Hindlimb muscle (tissue), 1 donor: ENCODE data around the gene TOP3B. TPM values are rescaled to one million over a fixed set of nuclear protein-coding genes. Genes with fewer than 3 reads are reported as not detected.

Experiments used
- DNase-seq: peaks from one replicate; pipeline ENCODE4 v3.0.0-alpha.2; 2013
- polyA plus RNA-seq: library from polyadenylated mRNA; unstranded; fragments of 120-200 nt; gene quantifications from one replicate; pipeline ENCODE4 v1.2.1, GENCODE V29; 2013; ENCODE audit not compliant: insufficient read length

The TOP3B gene
- polyA plus RNA-seq, 1 donor: 16.7 TPM

DNA sequence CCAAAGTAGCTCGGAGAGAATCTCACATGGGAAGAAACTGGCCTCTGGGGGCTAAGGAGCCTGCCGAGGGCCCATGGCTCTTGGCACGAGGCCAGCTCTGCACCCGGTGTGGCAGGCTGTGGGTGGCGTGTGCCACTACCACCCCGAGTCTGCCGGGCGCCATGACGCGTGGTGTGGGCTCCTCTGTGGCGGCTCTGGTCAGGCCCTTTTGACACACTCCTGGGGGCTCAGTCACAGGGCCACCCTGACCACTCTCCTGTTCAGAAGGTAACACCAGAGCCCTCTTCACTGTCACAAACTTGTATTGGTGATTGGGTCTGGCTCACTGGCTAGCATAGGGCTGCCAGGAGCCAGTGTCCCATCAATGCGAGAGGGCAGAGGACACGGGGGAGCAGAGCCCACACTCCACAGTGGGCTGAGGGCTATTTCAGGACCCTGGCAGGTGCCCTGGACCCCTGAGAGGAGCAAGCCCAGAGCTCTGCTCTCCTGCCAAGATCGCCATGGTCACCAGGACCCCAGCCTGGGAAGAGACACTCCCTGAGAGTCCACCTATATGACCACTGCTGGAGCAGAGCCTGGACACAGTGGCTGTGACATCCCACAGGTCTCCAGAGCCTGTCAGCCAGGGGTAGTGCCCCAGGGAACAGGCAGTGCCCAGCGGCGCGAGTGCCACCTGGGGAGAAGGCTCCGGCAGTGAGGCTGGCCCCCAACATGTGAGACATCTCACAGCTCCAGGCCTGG is 21.3 kb downstream of the TOP3B start:
- DNase-seq: no peak

DNA sequence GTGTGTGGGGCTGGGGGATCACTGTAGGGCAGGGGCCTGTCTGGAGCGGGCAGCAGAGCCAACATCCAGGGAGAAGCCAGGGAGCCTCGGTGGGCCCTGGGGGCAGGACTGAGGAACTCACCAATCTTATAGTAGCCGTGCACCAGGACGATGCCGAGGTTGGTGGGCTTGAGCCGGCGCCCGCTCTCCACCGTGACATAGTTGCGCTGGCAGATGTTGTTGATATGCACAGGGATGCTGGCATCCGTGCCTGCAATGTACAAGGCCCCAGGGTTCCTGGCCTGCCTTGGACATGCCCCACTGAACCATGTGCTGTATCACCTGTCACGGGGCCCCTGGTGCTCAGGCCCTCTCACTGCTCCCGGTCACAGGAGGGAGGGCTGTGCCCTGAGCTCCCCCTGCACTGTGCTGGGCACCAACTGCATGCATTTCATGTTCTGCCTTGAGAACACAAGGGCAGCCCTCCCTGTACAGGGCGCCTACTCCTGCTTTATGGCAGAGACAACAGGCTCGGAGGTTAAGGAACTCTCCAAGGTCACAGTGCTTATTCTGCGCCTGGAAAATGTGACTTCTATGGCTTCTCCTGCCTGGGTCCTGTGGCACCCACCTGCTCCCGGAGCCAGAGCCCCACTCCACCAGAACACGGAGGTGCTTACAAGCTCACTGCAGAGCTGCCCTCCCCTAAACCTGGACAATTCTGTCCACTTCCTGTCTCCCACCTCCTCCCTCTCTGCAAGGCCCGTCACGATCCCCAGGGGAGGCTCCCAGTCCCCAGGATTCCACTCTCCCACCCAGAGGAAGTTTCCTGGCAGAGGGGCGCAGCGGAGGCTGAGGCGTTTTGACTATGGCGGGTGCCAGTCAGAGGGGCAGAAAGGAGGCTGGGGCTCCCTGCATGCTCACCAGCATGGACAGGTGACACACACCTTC is 22.1 kb downstream of the TOP3B start:
- DNase-seq: no peak

DNA sequence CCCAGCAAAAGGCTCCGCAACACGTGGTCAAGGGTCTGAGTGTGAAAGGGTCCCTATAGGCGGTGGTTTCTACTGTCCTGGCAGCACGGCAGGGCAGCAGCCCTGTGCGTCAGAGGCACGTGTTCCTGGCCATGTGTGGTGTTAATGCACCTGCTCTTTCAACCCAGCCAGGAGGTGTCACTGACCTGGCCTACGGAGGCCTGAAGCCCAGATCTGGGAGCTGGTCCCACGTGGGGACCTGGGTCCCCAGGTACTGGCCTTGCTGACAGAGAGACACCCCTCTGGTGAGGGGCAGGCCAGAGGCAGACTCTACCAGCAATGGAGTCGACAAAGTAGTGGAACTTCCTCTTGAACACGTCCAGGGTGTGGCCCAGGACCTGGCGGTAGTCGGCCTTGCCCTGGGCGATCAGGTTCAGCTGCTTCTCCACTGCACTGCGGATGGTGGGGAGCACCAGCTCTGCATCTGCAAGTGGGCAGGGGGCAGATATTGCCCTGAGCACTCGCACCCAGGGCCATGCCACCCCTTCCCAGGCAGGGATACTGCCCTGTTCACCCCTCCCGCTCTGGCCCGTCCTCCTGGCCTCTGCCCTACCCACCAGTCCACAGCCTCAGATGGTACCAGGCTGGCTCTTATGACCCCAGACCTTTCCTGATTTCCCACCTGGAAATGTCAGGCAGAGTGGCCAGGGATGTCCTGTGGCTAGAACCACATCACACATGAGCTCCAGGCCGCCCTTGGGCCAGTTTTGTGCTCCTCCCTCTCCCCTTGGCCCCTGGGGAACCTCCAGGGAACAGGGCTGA is 23.1 kb downstream of the TOP3B start:
- no peak for DNase-seq

DNA sequence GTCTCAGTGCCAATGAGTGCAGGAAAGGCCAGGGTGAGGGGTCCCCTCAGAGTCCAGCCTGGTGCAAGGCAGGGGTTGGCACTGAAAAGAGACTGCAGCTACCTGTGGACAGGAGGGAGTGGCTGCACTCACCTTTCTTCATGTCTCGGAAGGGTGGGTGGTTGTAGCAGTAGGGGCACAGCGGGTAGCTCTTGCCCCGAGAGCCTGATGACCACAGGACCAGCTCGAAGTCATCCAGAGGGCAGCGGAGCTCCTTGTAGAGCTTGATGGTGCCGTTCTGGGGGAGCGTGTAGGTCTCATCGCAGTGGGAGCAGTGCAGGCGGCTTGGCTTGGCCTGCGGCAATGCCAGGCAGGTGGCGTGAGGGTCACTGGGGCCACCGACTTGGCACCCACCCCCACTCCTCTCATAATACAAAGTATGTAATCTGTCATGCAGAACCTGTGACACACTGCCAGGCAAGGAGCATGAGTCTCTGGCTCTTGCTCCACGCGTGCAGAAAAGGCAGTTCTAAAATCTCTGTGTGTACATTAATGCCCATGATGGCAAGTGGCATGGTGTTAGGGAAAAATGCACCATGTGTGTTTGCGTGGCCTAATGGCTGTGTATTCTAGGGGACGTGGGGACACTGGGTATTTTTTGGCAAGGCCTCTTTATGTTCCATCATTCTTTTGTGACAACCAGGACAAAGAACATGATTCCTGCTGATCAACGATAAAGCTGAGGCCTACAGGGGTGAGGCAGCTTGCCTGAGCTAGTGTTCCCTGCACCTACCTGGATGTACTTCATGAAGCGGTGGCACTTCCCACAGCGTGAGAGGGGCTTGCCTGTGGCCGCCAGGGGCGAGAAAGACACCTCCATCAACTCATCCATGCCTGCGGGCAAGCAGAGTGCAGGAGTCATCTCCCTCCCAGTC is 24.0 kb downstream of the TOP3B start:
- no peak for DNase-seq

DNA sequence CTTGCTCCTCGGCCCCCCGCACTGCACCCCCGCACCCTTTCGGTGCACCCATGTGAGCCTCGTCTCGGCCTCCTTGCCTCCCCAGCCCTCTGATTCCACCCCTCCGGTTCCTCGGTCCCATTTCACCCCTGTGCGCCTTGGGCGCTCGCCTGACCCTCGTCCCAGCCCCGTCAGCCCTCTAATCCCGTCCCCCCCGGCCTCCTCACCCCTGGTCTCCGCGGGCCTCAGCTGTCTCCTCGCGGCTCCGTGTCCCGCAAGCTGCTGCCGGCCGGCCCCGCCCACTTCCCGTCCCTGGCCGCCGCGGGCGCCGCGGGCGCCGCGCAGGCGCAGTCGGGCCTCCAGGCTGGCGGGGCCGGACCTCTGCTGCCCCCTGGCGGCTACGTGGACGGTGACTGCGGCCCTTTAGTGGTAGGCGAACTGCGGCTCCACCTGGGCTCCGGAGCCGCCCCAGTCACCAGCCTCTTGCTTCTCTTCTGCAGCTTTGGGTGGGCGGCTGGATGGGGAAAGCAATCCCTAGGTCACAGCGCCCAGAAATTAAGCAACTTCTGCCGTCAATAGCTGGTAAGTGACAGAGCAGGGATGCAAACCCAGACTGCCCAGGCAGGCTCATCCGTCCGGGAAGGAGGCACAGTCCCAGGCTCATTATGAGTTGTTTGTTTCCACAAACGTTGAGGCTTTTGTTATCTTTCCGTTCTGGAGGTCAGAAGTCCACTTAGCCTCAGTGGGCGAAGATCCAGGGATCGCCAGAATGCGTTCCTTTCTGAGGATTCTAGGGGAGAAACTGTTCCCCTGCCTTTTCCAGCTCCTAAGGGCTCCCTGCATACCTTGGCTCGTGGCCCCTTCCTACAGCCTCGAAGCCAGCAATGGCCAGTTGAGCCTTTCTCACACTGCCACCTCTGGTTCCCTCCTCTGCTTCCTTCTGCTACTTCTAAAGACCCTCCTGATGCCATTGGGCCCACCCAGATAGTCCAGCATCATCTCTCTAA is 29.7 kb downstream of the TOP3B start, which contains the start of gene PPM1F:
TSS of gene PPM1F (minus strand) at position 263 of the 986 bp plus-strand sequence. CDS start 6,800 bp downstream, outside the sequence.
- peak; percentile 89 for DNase-seq

DNA sequence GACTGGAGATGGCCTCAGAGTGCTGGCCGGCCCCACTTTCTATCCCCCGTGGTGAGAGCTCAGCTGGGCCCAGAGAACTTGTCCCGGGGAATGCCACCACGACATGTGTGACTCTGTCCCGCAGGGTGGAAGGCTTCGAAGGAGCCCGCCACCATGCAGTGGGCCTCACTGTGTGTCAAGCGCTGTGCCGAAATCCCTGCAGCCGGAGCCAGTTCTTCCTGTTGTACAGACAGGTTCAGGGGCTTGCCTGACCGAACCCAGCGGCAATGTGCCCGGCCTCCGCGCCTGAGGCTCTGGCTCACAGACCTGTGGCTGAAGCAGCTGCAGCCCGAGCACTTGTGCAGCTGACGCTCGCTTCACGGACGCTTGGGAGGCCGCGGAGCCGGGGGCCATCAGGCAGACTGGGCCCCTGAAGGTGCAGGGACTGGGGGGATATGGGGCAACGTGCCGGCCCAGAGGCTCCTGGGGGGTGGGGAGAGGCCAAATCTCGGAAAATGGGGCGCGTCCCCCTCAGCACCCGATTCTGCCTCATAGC is 30.6 kb downstream of the TOP3B start:
- DNase-seq: no peak

DNA sequence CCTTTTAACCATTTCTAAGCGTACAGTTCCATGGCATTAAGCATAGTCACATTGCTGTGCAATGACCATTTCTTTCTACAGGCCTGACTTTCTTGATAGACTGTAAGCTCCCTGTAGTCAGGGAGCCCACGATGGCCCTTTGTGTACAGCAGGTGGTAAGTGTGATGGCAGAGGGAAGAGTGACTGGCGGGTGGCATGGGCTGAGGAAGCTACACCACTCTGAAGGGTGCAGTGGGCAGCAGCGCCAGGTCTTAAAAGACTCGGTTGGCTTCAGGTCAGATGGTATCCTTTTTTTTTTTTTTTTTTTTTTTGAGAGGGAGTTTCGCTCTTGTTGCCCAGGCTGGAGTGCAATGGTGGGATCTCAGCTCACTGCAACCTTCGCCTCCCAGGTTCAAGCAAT is 31.5 kb downstream of the TOP3B start:
- no peak for DNase-seq

DNA sequence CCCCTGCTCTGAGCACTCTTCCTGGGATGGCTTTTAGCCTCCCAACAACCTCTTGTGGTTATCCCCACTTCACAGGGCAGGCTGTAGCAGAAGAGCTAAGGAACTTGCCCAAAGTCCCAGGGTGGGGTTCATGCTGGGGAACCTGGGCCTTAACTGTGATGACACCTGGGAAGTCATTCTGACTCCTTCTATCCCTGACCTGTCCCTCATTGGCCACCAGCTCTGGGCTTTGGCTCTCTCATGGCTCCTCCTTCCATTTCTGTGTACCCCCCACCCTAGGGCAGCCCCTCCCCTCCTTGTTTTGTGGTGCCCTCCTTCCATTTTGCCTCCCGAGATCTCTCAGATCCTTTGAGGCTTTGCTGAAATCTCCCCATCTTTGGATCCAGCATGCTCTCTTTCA is 32.6 kb downstream of the TOP3B start:
- no peak for DNase-seq

DNA sequence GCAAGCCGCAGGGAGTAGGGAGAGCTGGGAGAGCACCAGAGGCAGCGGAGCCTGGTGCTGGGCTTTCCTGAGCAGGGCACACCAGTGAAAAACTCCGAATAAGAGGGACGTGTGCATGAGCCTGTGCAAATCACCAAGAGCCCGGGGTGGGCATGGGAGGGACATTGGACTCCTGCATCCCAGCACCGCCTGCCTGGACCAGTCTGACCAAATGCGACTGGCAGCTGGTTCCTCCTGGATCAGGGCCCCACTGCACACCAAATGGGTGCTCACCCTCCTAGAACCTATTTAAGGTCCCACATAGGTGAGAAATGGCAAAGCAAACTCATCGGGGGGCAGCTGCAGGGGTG is 33.0 kb downstream of the TOP3B start:
- DNase-seq: no peak

DNA sequence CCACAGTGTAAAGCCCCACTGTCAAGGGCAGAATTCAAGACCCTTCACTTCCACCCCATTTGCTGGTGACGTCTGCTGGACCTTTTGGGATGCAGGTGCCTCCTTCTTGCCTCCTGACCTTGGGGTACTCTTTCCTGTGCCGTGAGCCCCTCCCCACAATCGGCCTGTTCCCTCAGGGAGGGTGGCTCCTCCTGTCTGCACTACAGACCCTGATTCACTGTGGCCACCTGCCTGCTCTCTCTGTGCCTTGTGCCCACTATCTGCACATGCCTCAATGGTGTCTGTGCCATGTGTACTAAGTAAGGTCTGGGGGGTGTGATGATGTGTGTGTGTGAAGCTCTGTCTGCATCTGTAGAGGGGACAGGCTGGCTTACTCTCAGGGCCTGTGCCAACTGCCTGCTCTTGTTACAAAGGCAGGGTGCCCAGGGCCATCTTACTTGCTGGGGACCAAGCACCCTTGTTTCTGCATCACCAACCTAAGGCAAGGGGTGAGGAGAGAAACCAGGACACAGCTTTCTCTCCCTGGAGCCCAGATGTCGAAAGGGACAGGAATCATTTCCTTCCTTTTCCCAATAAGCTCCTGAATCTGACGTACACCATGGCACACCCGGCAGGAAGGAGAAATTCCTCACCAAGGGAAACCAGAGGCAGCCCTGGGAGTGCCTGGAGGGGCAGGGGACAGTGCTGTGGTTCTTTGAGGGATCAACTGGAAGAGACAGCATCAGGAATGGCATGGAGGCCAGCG is 33.6 kb downstream of the TOP3B start:
- DNase-seq: no peak

DNA sequence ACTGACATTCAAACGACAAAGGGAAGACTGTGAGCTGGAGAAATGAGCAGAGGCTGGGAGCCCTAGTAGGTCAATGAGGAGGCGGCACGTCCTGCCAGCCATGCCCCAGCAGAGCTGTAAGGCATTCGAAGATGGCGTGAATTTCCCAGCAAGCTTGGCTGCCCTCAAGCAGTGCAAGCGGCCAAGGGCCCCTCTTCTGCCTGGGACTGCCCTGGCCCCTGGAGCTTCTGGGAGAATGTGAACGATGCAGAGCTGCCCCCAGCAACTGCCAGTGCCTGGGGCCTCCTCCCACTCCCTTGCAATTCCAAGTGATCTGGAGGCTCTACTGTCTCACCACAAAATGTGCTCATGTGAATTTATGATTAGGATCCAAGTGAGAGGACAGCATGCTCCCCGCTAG is 34.2 kb downstream of the TOP3B start:
- DNase-seq: no peak

DNA sequence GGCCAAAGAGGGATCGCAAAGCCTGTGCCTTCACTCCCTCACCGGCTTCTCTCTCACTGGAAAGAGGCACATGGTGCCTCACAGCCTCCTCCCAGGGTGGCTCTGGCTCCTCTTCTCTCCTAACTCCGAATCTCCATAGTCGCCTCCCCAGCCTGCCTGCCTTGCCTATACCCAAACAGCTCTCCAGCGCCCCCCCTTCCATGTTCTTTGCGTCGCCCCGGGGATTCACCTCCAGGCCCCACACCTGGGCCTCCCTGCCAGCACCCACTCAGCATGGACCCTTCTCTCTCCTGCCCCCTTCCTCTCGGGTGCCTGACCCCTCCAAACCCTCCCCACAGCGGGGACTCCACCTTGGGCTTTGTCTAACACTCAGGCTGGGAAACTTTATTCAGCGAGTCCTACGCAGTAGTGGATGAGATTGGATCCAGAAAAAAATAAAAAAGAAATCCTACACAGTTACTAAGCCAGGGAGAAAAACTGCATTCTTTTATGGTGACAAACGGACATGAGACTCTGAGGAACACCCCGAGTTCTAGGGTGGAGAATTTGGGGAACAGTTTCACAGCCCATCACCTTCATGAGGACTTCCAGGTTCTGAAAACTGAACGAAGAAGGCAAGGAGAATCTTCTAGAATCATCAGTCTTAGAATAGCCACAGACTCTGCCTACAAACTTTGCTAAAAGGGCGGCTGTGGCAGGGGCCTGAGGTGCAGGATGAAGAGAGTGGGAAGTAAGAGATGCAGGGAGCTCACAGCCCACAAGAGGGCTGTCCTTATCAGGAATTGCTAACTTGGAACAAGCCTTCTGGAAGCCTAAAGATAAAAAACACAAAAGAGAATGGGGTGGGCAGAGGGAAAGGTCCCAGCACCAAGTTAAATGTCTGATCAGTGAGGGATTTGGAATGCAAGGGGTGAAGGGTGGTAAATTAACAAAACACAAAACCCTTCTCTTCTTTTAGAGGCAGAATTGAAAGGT is 35.3 kb downstream of the TOP3B start:
- DNase-seq: no peak

DNA sequence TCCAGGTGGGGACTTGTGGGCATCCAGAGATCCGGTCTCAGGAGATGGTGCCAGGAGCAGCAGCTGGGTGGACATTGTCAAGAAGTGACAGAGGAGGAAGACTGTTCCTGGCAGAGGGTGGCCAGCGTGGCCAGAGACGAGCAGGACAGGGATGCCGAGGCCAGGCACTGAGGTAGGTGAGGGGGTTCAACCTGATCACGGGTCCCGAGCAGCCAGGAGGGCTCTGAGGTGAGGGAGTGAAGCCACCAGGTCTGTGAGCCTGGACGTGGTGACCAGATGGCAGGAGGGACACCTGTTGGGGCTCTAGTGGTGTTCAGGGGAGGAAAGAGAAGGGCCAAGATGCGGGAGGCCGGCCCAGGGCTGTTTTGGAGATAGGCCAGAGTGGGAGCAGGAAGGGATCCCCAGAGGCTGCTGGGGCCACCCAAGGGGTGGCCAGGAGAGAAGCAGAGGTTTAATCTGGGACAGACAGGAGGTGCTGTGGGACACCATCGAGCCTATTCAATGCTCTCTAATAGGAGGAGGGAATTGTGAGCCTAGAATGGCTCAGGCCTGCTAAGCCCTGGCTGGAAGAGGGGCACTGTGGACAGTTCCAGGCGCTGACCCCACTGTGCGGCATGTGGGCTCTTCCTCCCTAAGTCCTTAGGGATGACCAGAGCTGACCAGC is 36.2 kb downstream of the TOP3B start:
- DNase-seq: no peak

DNA sequence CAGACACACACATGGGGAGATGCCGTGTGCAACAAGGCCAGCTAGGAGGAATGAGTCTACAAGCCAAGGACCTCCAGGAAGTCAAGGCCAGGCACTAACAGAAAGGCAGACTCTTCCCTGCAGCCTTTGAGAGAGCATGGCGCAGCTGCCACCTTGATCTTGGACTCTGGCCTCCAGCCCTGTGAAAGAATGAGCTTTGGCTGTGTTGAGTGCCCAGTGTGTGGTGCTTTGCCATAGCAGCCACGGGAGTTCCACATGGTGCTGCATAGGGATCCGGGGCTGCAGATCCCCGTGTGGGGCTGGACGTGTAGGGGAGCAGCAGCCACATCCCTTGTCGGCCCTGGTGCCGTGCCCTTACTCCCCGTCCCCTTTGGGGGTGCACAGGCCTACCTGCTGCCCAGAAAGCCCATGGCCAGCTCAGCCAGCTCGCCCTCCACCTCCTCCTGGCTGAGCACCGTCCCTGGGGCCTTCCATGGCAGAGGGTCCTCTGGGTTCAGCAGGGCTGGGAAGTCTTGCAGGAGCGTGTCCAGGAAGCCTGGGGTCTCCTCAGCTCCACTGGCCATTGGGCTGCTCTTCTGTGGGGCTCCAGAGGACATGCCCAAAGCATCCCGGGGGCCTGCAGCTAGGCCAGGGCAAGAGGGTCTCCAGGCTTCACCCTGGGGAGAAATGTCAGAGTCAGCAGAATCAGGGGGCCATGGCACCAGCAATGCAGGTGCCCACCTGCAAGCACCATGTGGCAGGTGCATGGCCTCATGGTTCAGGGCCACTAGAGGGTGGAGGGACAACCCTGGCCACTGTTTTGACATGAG is 36.9 kb downstream of the TOP3B start:
- no peak for DNase-seq

DNA sequence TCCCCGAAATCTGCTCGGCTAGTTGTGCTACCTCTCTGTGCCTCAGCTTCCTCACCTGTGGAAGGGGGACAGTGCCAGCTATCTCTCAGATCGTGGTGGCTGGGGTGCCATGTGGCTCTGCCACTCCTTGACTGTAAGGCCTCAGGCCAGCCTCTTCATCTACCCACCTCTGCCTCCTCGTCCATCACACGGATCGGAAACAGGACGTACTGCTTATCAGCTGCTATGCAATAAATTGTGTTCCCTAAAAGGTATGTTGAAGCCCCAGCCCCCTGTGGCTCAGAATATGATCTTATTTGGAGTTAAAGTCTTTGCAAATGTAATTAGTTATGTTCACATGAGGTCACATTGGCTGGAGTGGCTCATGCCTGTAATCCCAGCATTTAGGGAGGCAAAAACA is 37.7 kb downstream of the TOP3B start:
- no peak for DNase-seq

DNA sequence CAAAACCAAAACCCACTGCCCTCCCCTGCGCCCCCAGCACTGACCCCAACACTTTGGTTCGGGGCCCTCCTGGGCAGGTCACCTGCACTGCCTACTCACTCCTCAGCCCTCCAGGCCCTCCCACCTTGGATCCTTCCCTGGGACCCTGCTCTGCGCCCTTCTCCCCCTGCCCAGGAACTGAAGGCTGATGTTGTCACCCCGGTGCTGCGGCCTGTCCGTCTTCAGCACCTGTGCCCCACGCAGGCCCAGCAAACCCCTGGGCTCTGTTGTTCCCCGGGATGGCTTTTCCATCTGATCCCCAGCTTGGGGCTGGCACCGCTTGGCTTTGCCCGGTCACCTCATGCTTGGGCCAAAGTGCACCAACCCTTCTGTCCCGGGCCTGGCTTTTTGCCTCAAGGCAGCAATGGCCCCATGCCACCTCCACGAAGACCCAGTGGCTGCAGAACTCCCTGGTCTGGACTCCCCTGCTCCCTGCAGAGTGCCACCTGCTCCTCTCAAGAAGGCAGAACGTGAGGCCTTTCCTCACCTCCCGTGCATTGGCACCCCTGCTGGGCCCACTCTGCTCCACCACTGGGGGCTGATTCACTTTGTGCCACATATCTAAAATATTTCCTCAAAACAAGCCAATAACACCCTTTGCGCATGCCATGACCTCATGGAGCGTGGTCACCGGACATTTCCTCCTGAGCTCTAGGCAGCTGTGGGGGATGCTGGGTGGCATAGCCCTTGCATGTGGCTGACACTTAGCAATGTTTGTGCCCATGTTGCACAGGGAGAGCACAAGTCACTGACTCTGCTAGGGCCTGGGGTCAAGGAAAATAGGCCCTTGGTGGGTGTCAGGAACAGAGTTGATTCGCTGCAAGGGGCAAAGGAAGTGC is 38.8 kb downstream of the TOP3B start:
- DNase-seq: no peak
